Activated CD8-positive, alpha-beta T cell treated with anti-CD3 and anti-CD28 coated beads for 36 hours (primary cell): ENCODE results near the gene NUDT9. TPM values are rescaled to one million over a fixed set of nuclear protein-coding genes. Genes with fewer than 3 reads are reported as not detected.
"Not testable (repeated sequence)": the region's sequence is repeated elsewhere in the genome, so short reads cannot be mapped to it uniquely, and the experiment has no call there.

Experiments used
- ATAC-seq: fragments of 200-7000 bp; cut with Tn5 transposase; one replicate; pipeline ENCODE4 v1.10.0; 2021; ENCODE audit warnings: mild to moderate bottlenecking, moderate library complexity
- CTCF ChIA-PET: fragments of 350-600 bp; sonication (Branson Sonifier 250); formaldehyde crosslinking; loops from one replicate; lab custom pipeline; 2021; ENCODE audit warnings: antibody characterized with exemption; lab: Charles Lee
- POLR2A ChIA-PET: fragments of 350-600 bp; sonication (Branson Sonifier 250); formaldehyde crosslinking; loops from one replicate; lab custom pipeline; 2021; ENCODE audit warnings: antibody characterized with exemption; lab: Charles Lee
- DNase-seq: peaks from one replicate; pipeline ENCODE4 v3.0.0-alpha.2; 2020
- H3K27ac Mint-ChIP-seq: one replicate; pipeline ENCODE4 v1.8.0; 2021; ENCODE audit warnings: mild to moderate bottlenecking, mixed read lengths
- H3K27me3 Mint-ChIP-seq: one replicate; pipeline ENCODE4 v1.8.0; 2021; ENCODE audit warnings: mixed read lengths
- H3K36me3 Mint-ChIP-seq: one replicate; pipeline ENCODE4 v1.8.0; 2021; ENCODE audit warnings: low read depth, mixed read lengths
- H3K4me1 Mint-ChIP-seq: one replicate; pipeline ENCODE4 v1.8.0; 2021; ENCODE audit warnings: low read depth, mixed read lengths
- H3K4me3 Mint-ChIP-seq: one replicate; pipeline ENCODE4 v1.8.0; 2021; ENCODE audit warnings: mild to moderate bottlenecking, moderate library complexity, mixed read lengths
- H3K9me3 Mint-ChIP-seq: one replicate; pipeline ENCODE4 v1.8.0; 2021; ENCODE audit warnings: mixed read lengths
- CTCF ChIP-seq: fragments of 200-600 bp; IDR thresholded peaks from one replicate; pipeline ENCODE4 v1.8.0; 2022; ENCODE audit warnings: antibody characterized with exemption, mild to moderate bottlenecking
- intact Hi-C: fragments of 100-400 bp; cut with micrococcal nuclease; formaldehyde crosslinking; loops from one replicate; pipeline ENCODE4 v1.10.0; 2022
- total RNA-seq, 2 experiments: library from RNA; stranded (reverse); gene quantifications; one replicate each; pipeline ENCODE4 v1.2.3, GENCODE V29; 2021

NUDT9 gene
- total RNA-seq, 2 experiments from 2014 or later: 11.9 to 12.3 TPM

DNA sequence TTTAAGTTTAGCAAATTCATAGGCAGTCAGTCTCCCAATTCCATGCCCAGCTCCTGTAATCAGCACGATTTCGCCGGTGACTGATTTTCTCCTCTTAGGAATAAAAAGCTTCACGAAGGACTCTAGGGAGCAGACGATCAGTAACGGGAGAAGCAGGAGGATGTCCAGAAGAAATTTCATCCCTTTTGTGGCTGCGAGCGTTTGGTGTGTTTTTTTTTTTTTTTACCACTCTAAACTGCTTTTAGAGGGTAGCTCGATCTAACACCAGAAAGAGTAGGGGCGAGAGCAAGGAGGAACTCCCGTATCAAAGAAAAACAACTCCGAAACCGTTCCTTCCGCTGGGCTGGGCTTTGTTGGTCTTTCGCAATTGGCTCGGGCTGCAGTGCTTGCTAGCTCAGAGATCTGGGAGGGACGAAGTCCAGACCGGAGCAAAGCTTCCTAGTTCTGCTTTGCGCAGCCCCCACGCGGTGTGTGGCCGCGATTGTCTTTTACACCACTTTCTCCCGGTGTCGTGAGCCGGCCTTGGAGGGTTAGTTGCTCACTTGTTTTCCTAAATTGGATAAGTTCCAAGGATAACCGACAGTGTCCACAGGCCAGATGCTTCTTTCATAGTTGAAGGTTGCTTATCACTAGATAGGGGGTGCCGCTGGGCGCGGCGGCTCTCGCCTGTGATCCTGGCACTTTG is 31.3 kb upstream of the NUDT9 start, which contains the start of gene HSD17B11:
TSS of gene HSD17B11 (minus strand) at position 298 of the 685 bp plus-strand sequence. CDS start at position 180, 118 bp downstream.
- peak within 1 kb of the TSS; percentile 87 for H3K4me3 Mint-ChIP-seq
- ATAC-seq: peak; percentile 96
- TF ChIP-seq CTCF: no peak
- DNase-seq: peak; percentile 89
- peak within 1 kb of the TSS; percentile 89 for H3K27ac Mint-ChIP-seq
- H3K9me3 Mint-ChIP-seq: peaks cover 2% of the 10 kb centered on the region
- H3K4me1 Mint-ChIP-seq: peaks cover 47% of the 10 kb centered on the region
- H3K36me3 Mint-ChIP-seq: peaks cover 16% of the 10 kb centered on the region
- ChIA-PET CTCF (interaction anchor here (1.0 to 2.4 kb wide), 10 partner anchors 9 to 76 kb away, joined by 3 to 14 read pairs (median 3); partner anchors contain the start of gene NUDT9), POLR2A (interaction anchor here (0.7 to 3.3 kb wide), 11 partner anchors 10 to 878 kb away, joined by 3 to 22 read pairs (median 4); partner anchors contain the start of gene NUDT9)
- H3K27me3 Mint-ChIP-seq: no peaks in the 10 kb centered on the region
- intact Hi-C loops: loop anchor here (2.0 kb wide), 1 partner anchor 32 kb away; the partner anchor contains the start of gene NUDT9

DNA sequence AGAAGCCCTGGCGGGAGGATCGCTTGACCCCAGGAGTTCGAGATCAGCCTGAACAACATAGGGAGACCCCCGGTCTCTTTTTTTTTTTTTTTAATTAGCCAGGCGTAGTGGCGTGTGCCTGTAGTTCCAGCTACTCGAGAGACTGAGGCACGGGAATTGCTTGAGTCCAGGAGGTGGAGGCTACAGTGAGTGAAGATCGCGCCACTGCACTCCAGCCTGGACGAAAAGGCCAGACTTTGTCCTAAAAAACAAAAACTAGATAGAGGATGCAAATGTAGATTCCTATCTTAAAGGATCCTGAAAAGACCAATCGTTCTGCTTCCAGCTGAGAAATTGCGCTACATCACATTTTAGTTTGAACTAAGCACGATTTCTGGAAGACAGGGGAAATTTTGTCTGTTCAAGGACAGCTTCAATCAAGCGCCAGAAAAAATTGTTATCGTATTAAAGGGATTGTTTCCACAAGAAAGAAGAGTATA is 30.8 kb upstream of the NUDT9 start:
- H3K9me3 Mint-ChIP-seq: peaks cover 2% of the 10 kb centered on the region
- H3K4me1 Mint-ChIP-seq: peaks cover 44% of the 10 kb centered on the region
- ChIA-PET POLR2A (interaction anchor here (0.8 to 3.3 kb wide), 8 partner anchors 15 to 878 kb away, joined by 3 to 22 read pairs (median 4); partner anchors contain the start of genes KLHL8 and NUDT9), CTCF (interaction anchor here (1.0 to 2.4 kb wide), 5 partner anchors 8 to 30 kb away, joined by 3 to 14 read pairs (median 5); partner anchors contain the start of gene NUDT9)
- peaks cover 12% of the 10 kb centered on the region for H3K36me3 Mint-ChIP-seq
- intact Hi-C loops: loop anchor here (2.0 kb wide), 1 partner anchor 31 kb away; the partner anchor contains the start of gene NUDT9
- DNase-seq (no peak), ATAC-seq (peak; percentile 3)
- no peaks in the 10 kb centered on the region for H3K27me3 Mint-ChIP-seq
- peak overlapping the region; percentile 87 for H3K4me3 Mint-ChIP-seq
- TF ChIP-seq CTCF: no peak
- peak overlapping the region; percentile 89 for H3K27ac Mint-ChIP-seq

DNA sequence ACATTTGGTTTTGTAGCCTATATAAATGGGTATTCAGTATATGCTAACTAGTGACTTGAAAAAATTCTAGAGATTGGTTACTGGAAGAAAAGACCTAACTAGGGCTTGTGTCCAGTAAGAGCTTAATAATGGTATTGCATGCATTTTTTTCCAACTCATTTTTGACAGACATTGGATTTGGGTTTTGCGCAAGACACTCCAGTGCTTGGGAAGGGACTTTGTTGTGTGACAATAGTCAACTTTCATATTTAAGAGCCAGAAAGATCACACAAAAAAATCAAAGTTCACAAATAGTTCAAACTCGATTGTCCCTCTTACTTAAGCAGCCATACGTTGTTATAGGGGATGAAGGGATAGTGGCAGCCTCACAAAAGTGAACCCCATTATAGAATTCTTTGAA is 30.2 kb upstream of the NUDT9 start:
- no peak for TF ChIP-seq CTCF
- Mint-ChIP-seq H3K9me3 (peaks cover 2% of the 10 kb centered on the region), H3K27ac (no peak overlapping the region), H3K4me1 (peaks cover 39% of the 10 kb centered on the region), H3K36me3 (peaks cover 10% of the 10 kb centered on the region), H3K27me3 (no peaks in the 10 kb centered on the region), H3K4me3 (no peak overlapping the region)
- ChIA-PET POLR2A (interaction anchor here (1.0 to 3.3 kb wide), 3 partner anchors 23 to 171 kb away, joined by 3 to 22 read pairs (median 5); partner anchors contain the start of genes KLHL8 and NUDT9), CTCF (interaction anchor here (1.0 to 2.0 kb wide), 3 partner anchors 16 to 29 kb away, joined by 5 to 14 read pairs (median 7); partner anchors contain the start of gene NUDT9)
- DNase-seq (no peak), ATAC-seq (no peak)
- intact Hi-C loops: no loop called here

DNA sequence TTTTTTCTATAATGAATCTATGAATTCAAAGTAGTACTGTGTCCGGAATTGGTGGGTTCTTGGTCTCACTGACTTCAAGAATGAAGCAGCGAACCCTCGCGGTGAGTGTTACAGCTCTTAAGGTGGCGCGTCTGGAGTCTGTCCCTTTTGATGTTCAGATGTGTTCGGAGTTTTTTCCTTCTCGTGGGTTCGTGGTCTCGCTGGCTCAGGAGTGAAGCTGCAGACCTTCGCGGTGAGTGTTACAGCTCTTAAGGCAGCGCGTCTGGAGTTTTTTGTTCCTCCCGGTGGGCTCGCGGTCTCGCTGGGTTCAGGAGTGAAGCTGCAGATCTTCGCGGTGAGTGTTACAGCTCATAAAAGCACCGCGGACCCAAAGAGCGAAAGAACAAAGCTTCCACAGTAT is 27.3 kb upstream of the NUDT9 start:
- Mint-ChIP-seq H3K27ac (peak overlapping the region; percentile 73), H3K4me3 (peak overlapping the region; percentile 73), H3K4me1 (peaks cover 15% of the 10 kb centered on the region)
- intact Hi-C loops, H3K9me3 Mint-ChIP-seq, H3K27me3 Mint-ChIP-seq, H3K36me3 Mint-ChIP-seq, ATAC-seq: not testable (repeated sequence)
- POLR2A ChIA-PET: interaction anchor here (0.8 kb wide), 1 partner anchor 12 kb away, joined by 3 read pairs; no protein-coding TSS in a partner anchor
- DNase-seq: peak; percentile 48
- CTCF ChIA-PET: interaction anchor here (1.4 kb wide), 1 partner anchor 10 kb away, joined by 3 read pairs; no protein-coding TSS in a partner anchor

DNA sequence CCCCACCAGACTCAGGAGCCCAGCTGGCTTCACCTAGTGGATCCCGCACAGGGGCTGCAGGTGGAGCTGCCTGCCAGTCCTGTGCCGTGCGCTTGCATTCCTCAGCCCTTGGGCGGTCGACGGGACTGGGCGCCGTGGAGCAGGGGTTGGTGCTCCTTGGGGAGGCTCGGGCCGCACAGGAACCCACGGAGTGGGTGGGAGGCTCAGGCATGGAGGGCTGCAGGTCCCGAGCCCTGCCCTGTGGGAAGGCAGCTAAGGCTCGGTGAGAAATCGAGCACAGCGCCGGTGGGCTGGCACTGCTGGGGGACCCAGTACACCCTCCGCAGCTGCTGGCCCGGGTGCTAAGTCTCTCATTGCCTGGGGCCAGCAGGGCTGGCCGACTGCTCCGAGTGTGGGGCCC is 26.5 kb upstream of the NUDT9 start:
- ATAC-seq, intact Hi-C loops, H3K27ac Mint-ChIP-seq, H3K9me3 Mint-ChIP-seq, H3K27me3 Mint-ChIP-seq, H3K36me3 Mint-ChIP-seq, H3K4me3 Mint-ChIP-seq, DNase-seq, CTCF ChIA-PET: not testable (repeated sequence)
- POLR2A ChIA-PET: interaction anchor here (0.8 kb wide), 1 partner anchor 11 kb away, joined by 3 read pairs; no protein-coding TSS in a partner anchor
- peaks cover 11% of the 10 kb centered on the region for H3K4me1 Mint-ChIP-seq
